Stimulated activated CD4-positive, alpha-beta T cell treated with anti-CD3 and anti-CD28 coated beads, TNF-alpha, amount 100 ng/mL, for 48 hours (primary cell): Measurements from ENCODE around the gene GAL3ST1.
"Not testable (repeated sequence)": the region's sequence is repeated elsewhere in the genome, so short reads cannot be mapped to it uniquely, and the experiment has no call there.

ENCODE experiments used
- DNase-seq, 3 donors: peaks; one replicate each; pipeline ENCODE4 v3.0.0-alpha.2; 2020; ENCODE audit warnings: low read depth in 3 of 3

Gene GAL3ST1

GRCh38 chr22:30564761-30565119 lies 9.7 kb downstream of the GAL3ST1 start:
- no peak for DNase-seq

- DNase-seq, result no peak
Observed at GRCh38 chr22:30564045-30564760, 10.3 kb downstream of the GAL3ST1 start.

- DNase-seq, result no peak
Observed at GRCh38 chr22:30562366-30562765, 12.1 kb downstream of the GAL3ST1 start.

GRCh38 chr22:30561402-30562189 lies 12.9 kb downstream of the GAL3ST1 start:
- no peak for DNase-seq

- DNase-seq, result peak in 1 of 3 donors; percentile 13
Observed at GRCh38 chr22:30560643-30561202, 13.7 kb downstream of the GAL3ST1 start.

- DNase-seq, result no peak
Observed at GRCh38 chr22:30559889-30560288, 14.6 kb downstream of the GAL3ST1 start.

DNA sequence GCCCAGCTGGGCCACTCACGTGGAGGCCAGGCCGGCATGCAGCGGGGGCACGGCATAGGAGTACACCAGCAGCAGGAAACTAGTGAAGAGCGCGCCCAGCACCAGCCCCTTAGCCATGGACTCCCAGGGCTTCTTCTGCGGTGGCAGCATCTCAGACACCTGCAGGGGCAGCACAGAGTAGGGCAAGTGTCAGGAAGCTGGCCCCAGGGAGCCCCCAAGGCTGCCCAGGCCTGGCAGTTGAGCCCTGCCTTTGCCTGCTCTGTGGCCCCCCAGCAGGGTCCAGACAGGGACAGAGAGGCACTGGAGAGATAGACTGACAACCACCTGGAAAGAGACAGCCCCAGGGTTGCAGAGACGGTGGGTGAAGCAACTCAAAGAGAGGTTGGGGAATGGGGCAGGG lies 17.2 kb downstream of the GAL3ST1 start:
- DNase-seq, result no peak

- DNase-seq, result no peak
Observed at GRCh38 chr22:30556388-30556787, 18.1 kb downstream of the GAL3ST1 start.

DNA sequence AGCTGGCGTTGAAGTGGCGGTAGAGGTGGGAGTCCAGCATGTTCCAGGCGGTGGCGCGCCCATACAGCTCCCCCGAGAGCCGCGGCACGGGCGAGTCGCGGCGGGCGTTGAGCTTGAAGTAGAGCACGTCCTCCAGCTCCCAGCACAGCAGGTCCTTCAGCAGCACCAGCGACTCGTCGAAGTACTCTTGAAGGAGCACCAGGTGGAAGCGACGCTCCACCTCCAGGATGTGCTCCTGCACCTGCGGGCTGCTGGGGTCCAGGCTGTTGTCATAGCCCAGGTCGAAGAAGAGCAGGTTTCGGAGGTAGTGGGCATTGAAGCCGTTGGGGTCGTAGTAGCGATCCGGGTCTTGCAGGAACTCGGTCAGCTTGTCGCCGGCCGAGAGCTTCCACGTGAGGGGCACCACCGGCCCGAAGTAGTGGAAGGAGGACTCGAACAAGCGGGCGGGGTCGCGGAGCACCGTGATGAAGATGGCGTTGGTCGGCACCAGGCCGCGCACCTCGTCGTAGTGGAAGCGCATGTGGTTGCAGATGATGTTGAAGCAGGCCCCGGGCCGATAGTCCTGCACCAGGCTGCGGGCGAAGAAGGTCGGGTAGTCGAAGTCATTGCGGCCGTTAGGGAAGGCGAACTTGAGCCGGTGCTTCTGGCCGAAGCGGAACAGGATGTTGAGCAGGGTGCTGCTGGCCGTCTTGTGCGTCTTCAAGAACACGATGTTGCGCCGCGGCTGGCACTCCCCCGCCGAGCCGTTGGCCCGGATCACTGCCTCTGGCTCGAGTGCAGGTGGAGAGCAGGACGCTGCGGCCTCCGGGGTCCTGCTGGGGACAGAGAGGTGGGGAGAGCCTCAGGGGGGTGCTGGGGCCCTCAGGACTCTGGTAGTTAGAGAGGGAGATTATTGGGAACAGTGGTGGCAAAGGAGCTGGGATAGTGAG lies 18.9 kb downstream of the GAL3ST1 start:
- DNase-seq, result no peak

DNA sequence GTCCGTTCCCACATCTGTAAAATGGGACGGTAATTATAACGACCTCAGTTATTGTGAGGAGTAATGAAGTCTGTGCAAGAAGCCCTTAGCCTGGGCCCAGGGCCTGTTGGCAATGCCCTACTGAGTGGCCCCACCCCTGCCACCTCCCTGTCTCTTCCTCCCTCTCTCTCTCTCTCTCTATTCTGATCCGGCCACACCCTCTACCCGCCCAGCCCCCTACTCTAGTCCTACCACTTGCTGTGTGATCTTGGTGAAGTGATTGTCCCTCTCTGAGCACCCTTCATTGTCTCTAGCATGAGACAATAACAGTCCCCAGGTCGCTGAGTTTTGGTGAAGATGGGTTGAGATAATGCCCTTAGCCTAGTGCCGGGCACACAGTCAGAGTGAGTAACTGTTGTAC lies 20.5 kb downstream of the GAL3ST1 start:
- DNase-seq, result no peak

DNA sequence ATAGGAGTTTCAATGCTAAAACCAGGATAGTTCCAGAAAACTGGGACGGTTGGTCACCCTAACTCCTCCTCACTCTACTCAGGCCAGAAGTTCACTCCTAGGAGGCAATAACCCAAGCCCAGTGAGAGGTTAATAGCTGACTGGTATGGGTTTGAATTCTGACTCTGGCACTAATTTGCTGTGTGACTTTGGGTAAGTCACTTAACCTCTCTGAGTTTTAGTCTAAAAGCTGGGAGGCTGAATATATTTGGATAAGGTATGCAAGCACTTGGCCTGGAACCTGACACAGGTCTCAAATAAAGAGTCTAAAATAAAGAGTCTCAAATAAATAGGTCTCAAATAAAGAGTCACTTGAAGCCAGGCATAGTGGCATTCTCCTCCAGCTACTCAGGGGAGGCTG lies 21.7 kb downstream of the GAL3ST1 start:
- DNase-seq, result no peak

- DNase-seq, result not testable (repeated sequence)
Observed at GRCh38 chr22:30551813-30552212, 22.7 kb downstream of the GAL3ST1 start.

DNA sequence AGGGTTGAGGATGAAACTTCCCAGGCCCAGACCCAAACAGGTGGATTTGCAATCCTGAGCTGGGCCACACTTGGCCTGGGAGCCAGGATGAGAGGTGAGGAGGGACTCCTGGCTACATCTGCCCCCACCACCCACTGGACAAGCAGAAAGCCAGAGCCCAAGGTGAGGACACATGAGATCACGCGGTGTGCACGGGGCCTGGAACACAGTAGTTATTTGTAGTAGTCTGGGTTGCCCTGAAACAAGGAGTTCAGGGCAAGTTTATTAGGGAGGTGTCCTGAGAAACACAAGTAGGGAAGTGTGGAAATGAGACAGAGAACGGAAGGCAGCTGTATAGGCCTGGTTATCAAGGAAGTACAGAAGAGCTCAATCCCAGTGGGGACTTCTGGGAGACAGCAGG lies 27.3 kb downstream of the GAL3ST1 start:
- DNase-seq, result no peak

DNA sequence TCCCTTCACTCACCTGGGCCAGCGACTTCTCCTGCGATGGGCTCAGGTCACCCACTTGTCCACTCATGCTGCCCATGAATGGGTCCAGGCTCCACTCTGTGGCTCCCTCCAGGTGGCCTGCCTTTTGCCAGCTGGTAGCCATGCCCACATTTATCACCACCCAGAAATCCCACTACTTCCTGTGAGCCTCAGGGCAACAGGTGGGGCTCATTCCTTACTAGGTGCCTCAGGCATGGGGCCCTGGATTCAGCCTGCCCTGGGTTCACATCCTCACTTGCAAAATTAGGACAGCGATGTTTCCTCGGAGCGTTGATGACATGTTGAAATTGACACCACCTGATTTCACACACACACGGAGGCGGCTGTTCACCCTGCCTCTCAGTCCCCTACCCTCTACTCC lies 27.8 kb downstream of the GAL3ST1 start, which contains the start of gene SEC14L6:
SEC14L6 (minus strand) TSS at position 126 of the 400 bp plus-strand sequence; CDS start at position 67, 59 bp downstream.
- no peak for DNase-seq

DNA sequence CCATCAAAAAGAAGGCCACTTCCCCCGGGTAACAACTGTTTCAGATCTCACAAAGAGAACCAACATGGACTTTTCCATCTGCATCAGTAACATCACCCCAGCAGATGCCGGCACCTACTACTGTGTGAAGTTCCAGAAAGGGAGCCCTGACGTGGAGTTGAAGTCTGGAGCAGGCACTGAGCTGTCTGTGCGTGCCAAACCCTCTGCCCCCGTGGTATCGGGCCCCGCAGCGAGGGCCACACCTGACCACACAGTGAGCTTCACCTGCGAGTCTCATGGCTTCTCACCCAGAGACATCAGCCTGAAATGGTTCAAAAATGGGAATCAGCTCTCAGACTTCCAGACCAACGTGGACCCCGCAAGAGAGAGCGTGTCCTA lies 31.7 kb downstream of the GAL3ST1 start:
- no peak for DNase-seq

DNA sequence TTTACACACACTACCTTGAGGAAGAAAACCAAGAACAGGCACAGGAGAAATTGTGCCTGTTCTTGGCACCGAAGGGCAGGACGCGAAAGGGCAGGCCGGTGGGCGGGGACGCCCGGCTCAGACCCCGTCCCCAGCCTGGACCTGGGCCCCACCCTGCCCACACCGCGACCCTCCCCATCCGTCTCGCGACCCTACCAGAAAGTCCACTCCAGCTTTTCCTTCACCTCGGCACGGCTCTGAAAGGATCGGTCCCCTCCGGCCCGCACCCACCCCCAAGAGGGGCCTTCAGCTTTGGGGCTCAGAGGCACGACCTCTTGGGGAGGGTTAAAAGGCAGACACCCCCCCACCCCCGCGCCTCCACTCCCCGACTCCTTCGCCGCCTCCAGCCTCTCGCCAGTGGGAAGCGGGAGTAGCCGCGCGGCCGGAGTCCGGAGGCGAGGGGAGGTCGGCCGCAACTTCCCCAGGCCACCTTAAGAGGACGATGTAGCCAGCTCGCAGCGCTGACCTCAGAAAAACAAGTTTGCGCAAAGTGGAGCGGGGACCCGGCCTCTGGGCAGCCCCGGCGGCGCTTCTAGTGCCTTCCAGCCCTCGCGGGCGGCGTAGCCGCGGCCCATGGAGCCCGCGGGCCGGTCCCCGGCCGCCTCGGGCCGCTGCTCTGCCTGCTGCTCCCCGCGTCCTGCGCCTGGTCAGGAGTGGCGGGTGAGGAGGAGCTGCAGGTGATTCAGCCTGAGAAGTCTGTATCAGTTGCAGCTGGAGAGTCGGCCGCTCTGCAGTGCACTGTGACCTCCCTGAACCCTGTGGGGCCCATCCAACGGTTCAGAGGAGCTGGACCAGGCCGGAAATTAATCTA lies 32.3 kb downstream of the GAL3ST1 start:
- DNase-seq, result no peak

- DNase-seq, result not testable (repeated sequence)
Observed at GRCh38 chr22:30541511-30541910, 33.0 kb downstream of the GAL3ST1 start.

DNA sequence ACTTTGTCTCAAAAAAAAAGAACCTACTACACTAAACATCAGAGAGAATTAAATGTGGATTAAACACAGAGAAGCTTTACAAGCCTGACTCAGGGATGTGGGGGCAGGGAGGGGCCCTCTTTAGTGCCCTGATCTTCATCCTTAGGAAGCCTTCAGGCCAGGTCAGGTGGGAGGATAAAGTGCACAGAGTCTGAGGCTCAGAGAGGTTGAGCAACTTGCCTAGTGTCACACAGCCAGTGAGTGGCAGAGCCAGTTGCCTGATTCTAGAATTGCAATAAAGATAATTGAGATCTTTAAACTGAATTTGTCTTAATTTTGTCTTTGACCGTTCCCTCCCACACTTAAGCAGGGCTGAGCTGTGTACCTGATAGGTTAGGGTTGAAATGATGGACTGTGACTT lies 35.1 kb downstream of the GAL3ST1 start:
- no peak for DNase-seq

GRCh38 chr22:30538280-30538679 lies 36.2 kb downstream of the GAL3ST1 start:
- DNase-seq, result no peak

GRCh38 chr22:30537083-30537731 lies 37.3 kb downstream of the GAL3ST1 start:
- no peak for DNase-seq
